Stimulated activated CD4-positive, alpha-beta T cell treated with anti-CD3 and anti-CD28 coated beads, TNF-alpha, amount 100 ng/mL, for 4 hours (primary cell): ENCODE data around the gene CLTA.
"Not testable (repeated sequence)": the region's sequence is repeated elsewhere in the genome, so short reads cannot be mapped to it uniquely, and the experiment has no call there.

Experiments
- DNase-seq, 3 experiments: peaks; one replicate each; pipeline ENCODE4 v3.0.0-alpha.2; 2020; ENCODE audit warnings: low read depth in 3 of 3

The CLTA gene

GRCh38 chr9:36239675-36240074 is 49.0 kb downstream of the CLTA start:
- DNase-seq = not testable (repeated sequence)

- no peak for DNase-seq
Measured at GRCh38 chr9:36245906-36246305, 55.2 kb downstream of the CLTA start.

GRCh38 chr9:36247356-36247755 is 56.6 kb downstream of the CLTA start:
- no peak for DNase-seq

GRCh38 chr9:36248061-36248460 is 57.3 kb downstream of the CLTA start:
- not testable (repeated sequence) for DNase-seq

- DNase-seq = no peak
Measured at GRCh38 chr9:36249189-36249588, 58.5 kb downstream of the CLTA start.

GRCh38 chr9:36250079-36250478 is 59.4 kb downstream of the CLTA start:
- DNase-seq = no peak

- no peak for DNase-seq
Measured at GRCh38 chr9:36251428-36251827, 60.7 kb downstream of the CLTA start.

- DNase-seq = peak; percentile 97 to 98 (median 98)
Measured at GRCh38 chr9:36258208-36258995, 67.7 kb downstream of the CLTA start, which contains the start of gene GNE. TSS of gene GNE (minus strand) at chr9:36258448. CDS start at chr9:36249355, 9,093 bp downstream.

- no peak for DNase-seq
Measured at GRCh38 chr9:36258996-36259533, 68.3 kb downstream of the CLTA start.
